ENCODE data around the gene PLCB1.

PLCB1 gene

GRCh38 chr20:8757146-8757545 lies 625.1 kb downstream of the PLCB1 start:
- no peak for DNase-seq

- no peak for DNase-seq
These were observed 632.4 kb downstream of the PLCB1 start for GRCh38 chr20:8764344-8764962.

- DNase-seq, result no peak
These were observed 634.9 kb downstream of the PLCB1 start for GRCh38 chr20:8766868-8767390.

GRCh38 chr20:8774412-8774811 lies 642.3 kb downstream of the PLCB1 start:
- no peak for DNase-seq

- no peak for DNase-seq
These were observed 645.8 kb downstream of the PLCB1 start for GRCh38 chr20:8777911-8778310.

GRCh38 chr20:8778387-8778786 lies 646.3 kb downstream of the PLCB1 start:
- no peak for DNase-seq

- DNase-seq, result no peak
These were observed 648.8 kb downstream of the PLCB1 start for GRCh38 chr20:8780915-8781314.

- no peak for DNase-seq
These were observed 650.7 kb downstream of the PLCB1 start for GRCh38 chr20:8782804-8783203.

GRCh38 chr20:8783734-8784133 lies 651.7 kb downstream of the PLCB1 start:
- no peak for DNase-seq

- DNase-seq, result no peak
These were observed 654.3 kb downstream of the PLCB1 start for GRCh38 chr20:8786383-8786782.

- no peak for DNase-seq
These were observed 655.0 kb downstream of the PLCB1 start for GRCh38 chr20:8787090-8787489.

GRCh38 chr20:8788275-8788674 lies 656.2 kb downstream of the PLCB1 start:
- DNase-seq, result no peak

- DNase-seq, result no peak
These were observed 656.8 kb downstream of the PLCB1 start for GRCh38 chr20:8788831-8789230.

GRCh38 chr20:8790442-8791074 lies 658.5 kb downstream of the PLCB1 start:
- DNase-seq, result no peak

- no peak for DNase-seq
These were observed 663.3 kb downstream of the PLCB1 start for GRCh38 chr20:8795404-8795803.

GRCh38 chr20:8796088-8796660 lies 664.1 kb downstream of the PLCB1 start:
- DNase-seq, result no peak

- no peak for DNase-seq
These were observed 666.4 kb downstream of the PLCB1 start for GRCh38 chr20:8798505-8798904.

- no peak for DNase-seq
These were observed 668.0 kb downstream of the PLCB1 start for GRCh38 chr20:8800089-8800488.

GRCh38 chr20:8801686-8802085 lies 669.6 kb downstream of the PLCB1 start:
- DNase-seq, result no peak

GRCh38 chr20:8803065-8803464 lies 671.0 kb downstream of the PLCB1 start:
- no peak for DNase-seq

- no peak for DNase-seq
These were observed 671.9 kb downstream of the PLCB1 start for GRCh38 chr20:8803941-8804340.

GRCh38 chr20:8805737-8806442 lies 673.8 kb downstream of the PLCB1 start:
- no peak for DNase-seq

- no peak for DNase-seq
These were observed 675.6 kb downstream of the PLCB1 start for GRCh38 chr20:8807480-8808201.
